HG03135 (cell line): ENCODE measurements around the gene EPHA2.
"Not testable (repeated sequence)": the region's sequence is repeated elsewhere in the genome, so short reads cannot be mapped to it uniquely, and the experiment has no call there.

ENCODE experiments used
- ATAC-seq: cut with Tn5 transposase; IDR thresholded peaks from one replicate; pipeline ENCODE4 v1.9.1; 2021; ENCODE audit warnings: mild to moderate bottlenecking, moderate library complexity; ENCODE audit not compliant: unreplicated experiment

Gene EPHA2

GRCh38 chr1:16168622-16169360 is 12.9 kb upstream of the EPHA2 start:
- ATAC-seq: no peak

- not testable (repeated sequence) for ATAC-seq
Measured at GRCh38 chr1:16168144-16168495, 12.3 kb upstream of the EPHA2 start.

GRCh38 chr1:16167331-16168143 is 11.7 kb upstream of the EPHA2 start:
- no peak for ATAC-seq

- no peak for ATAC-seq
Measured at GRCh38 chr1:16166117-16166516, 10.2 kb upstream of the EPHA2 start.

GRCh38 chr1:16165548-16165947 is 9.7 kb upstream of the EPHA2 start:
- ATAC-seq: no peak

GRCh38 chr1:16165073-16165364 is 9.2 kb upstream of the EPHA2 start:
- ATAC-seq: no peak

- ATAC-seq: no peak
Measured at GRCh38 chr1:16164213-16165072, 8.6 kb upstream of the EPHA2 start.

GRCh38 chr1:16163608-16164212 is 7.8 kb upstream of the EPHA2 start:
- ATAC-seq: not testable (repeated sequence)

- no peak for ATAC-seq
Measured at GRCh38 chr1:16162163-16162822, 6.4 kb upstream of the EPHA2 start.

- ATAC-seq: no peak
Measured at GRCh38 chr1:16161717-16162116, 5.8 kb upstream of the EPHA2 start.

- ATAC-seq: no peak
Measured at GRCh38 chr1:16158993-16159831, 3.3 kb upstream of the EPHA2 start.

- no peak for ATAC-seq
Measured at GRCh38 chr1:16158025-16158424, 2.2 kb upstream of the EPHA2 start.

GRCh38 chr1:16156848-16157495 is 1.1 kb upstream of the EPHA2 start:
- ATAC-seq: no peak

GRCh38 chr1:16153999-16154673 is 1.7 kb downstream of the EPHA2 start:
- no peak for ATAC-seq

GRCh38 chr1:16153096-16153998 is 2.5 kb downstream of the EPHA2 start:
- no peak for ATAC-seq

- ATAC-seq: no peak
Measured at GRCh38 chr1:16152481-16153087, 3.3 kb downstream of the EPHA2 start.

- ATAC-seq: no peak
Measured at GRCh38 chr1:16151995-16152384, 3.9 kb downstream of the EPHA2 start.
